Neuronal stem cell (in vitro differentiated cells): Measurements from ENCODE around the gene CD19.
"Not testable (repeated sequence)": the region's sequence is repeated elsewhere in the genome, so short reads cannot be mapped to it uniquely, and the experiment has no call there.

Experiments
- DNase-seq: peaks from one replicate; pipeline ENCODE4 v3.0.0-alpha.2; 2013; ENCODE audit warnings: low spot score
- H2AFZ ChIP-seq: one replicate; pipeline ENCODE4 v1.6.1; 2013; ENCODE audit warnings: mild to moderate bottlenecking, low read length, inconsistent platforms
- H2AK5ac ChIP-seq: 2 replicates; pipeline ENCODE4 v1.6.1; 2013; ENCODE audit warnings: low read depth, mild to moderate bottlenecking, inconsistent platforms, low read length, moderate library complexity, mixed read lengths
- H2BK120ac ChIP-seq: 2 replicates; pipeline ENCODE4 v1.6.1; 2013; ENCODE audit warnings: low read depth, mild to moderate bottlenecking, inconsistent platforms, low read length, moderate library complexity, mixed read lengths
- H2BK12ac ChIP-seq: one replicate; pipeline ENCODE4 v1.6.1; 2013; ENCODE audit warnings: low read length, inconsistent platforms
- H2BK15ac ChIP-seq: 2 replicates; pipeline ENCODE4 v1.6.1; 2013; ENCODE audit warnings: mild to moderate bottlenecking, low read length, inconsistent platforms, mixed read lengths
- H2BK5ac ChIP-seq: one replicate; pipeline ENCODE4 v1.6.1; 2013; ENCODE audit warnings: inconsistent platforms, mild to moderate bottlenecking, low read length, moderate library complexity
- H3K14ac ChIP-seq: one replicate; pipeline ENCODE4 v1.6.1; 2013; ENCODE audit warnings: low read length, inconsistent platforms
- H3K18ac ChIP-seq: 2 replicates; pipeline ENCODE4 v1.6.1; 2013; ENCODE audit warnings: low read length, inconsistent platforms
- H3K23ac ChIP-seq: 2 replicates; pipeline ENCODE4 v1.6.1; 2013; ENCODE audit warnings: low read depth, mild to moderate bottlenecking, mixed read lengths, low read length, inconsistent platforms; ENCODE audit not compliant: poor library complexity
- H3K27ac ChIP-seq: replicated peaks from 3 replicates; pipeline ENCODE4 v1.5.1; 2013; ENCODE audit warnings: low read length, inconsistent platforms
- H3K27me3 ChIP-seq, 3 experiments: 2 replicates each; pipeline ENCODE4 v1.6.1; 2013; ENCODE audit warnings: low read length in 3 of 3, mild to moderate bottlenecking in 2 of 3, inconsistent platforms in 1 of 3, low read depth in 1 of 3, mixed read lengths in 1 of 3, moderate library complexity in 1 of 3; ENCODE audit not compliant: control insufficient read depth in 3 of 3, insufficient read depth in 3 of 3
- H3K36me3 ChIP-seq, 2 donors: replicated peaks in 1 of 2; 2 replicates each; pipeline ENCODE4 v1.6.1; 2013; ENCODE audit warnings: low read length in 2 of 2; ENCODE audit not compliant: control insufficient read depth in 2 of 2, insufficient read depth in 2 of 2
- H3K4ac ChIP-seq: 2 replicates; pipeline ENCODE4 v1.6.1; 2013; ENCODE audit warnings: inconsistent platforms, mild to moderate bottlenecking, low read length, moderate library complexity
- H3K4me1 ChIP-seq, 2 donors: 1 replicate in 1 of 2; 2 replicates in 1 of 2; pipeline ENCODE4 v1.6.1; 2013; ENCODE audit warnings: low read length in 2 of 2, low read depth in 1 of 2; ENCODE audit not compliant: control insufficient read depth in 2 of 2, insufficient read depth in 1 of 2
- H3K4me2 ChIP-seq: one replicate; pipeline ENCODE4 v1.6.1; 2013; ENCODE audit warnings: mild to moderate bottlenecking, low read length, inconsistent platforms; ENCODE audit not compliant: insufficient read depth, poor library complexity, severe bottlenecking
- H3K4me3 ChIP-seq, 2 donors: 2 replicates each; pipeline ENCODE4 v1.5.1; 2013; ENCODE audit warnings: low read length in 2 of 2, mild to moderate bottlenecking in 2 of 2, inconsistent platforms in 1 of 2, moderate library complexity in 1 of 2
- H3K79me1 ChIP-seq: one replicate; pipeline ENCODE4 v1.6.1; 2013; ENCODE audit warnings: low read depth, mild to moderate bottlenecking, inconsistent platforms, low read length, moderate library complexity
- H3K9ac ChIP-seq: one replicate; pipeline ENCODE4 v1.6.1; 2013; ENCODE audit warnings: mild to moderate bottlenecking, low read depth, low read length, inconsistent platforms; ENCODE audit not compliant: poor library complexity
- H3K9me3 ChIP-seq, 2 donors: replicated peaks in 1 of 2; 2 replicates each; pipeline versions ENCODE3 to v1.6.1; 2013; ENCODE audit warnings: low read length in 2 of 2, mild to moderate bottlenecking in 2 of 2, inconsistent platforms in 1 of 2, low read depth in 1 of 2, mixed read lengths in 1 of 2, moderate library complexity in 1 of 2; ENCODE audit not compliant: control insufficient read depth in 2 of 2, insufficient read depth in 1 of 2
- H4K8ac ChIP-seq: one replicate; pipeline ENCODE4 v1.6.1; 2013; ENCODE audit warnings: low read depth, mild to moderate bottlenecking, inconsistent platforms, low read length, moderate library complexity
- H4K91ac ChIP-seq: one replicate; pipeline ENCODE4 v1.6.1; 2013; ENCODE audit warnings: low read length, low read depth, mild to moderate bottlenecking, inconsistent platforms; ENCODE audit not compliant: poor library complexity
- WGBS, 2 donors: extraction: QIAGEN DNeasy Blood & Tissue Kit; methylation state at CpG; one replicate each; pipeline ENCODE4 v1.1.7; 2013; ENCODE audit warnings: missing lambda C conversion rate in 2 of 2, mixed read lengths in 1 of 2; ENCODE audit not compliant: insufficient read length in 2 of 2, insufficient replicate concordance in 1 of 2; ENCODE audit errors: extremely low coverage in 2 of 2; 5-methylcytosine and 5-hydroxymethylcytosine counted together

The CD19 gene

DNA sequence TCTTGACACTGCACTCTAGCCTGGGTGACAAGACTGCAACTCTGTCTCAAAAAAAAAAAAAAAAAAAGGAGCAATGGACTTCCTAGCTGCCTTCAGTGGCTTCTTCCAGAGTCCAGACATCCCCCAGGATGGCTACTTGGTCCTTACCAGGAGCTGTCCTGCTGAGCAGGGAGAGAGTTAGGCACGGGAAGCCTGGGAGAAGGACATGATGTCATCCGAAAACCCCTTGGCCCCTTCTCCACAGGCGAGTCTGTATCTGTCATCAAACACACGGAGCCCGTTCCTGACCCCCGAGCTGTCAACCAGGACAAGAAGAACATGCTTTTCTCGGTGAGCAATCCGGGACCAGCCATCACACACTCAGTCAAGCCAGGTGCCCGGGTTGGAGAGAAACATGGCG, 44.8 kb upstream of the CD19 start:
- Histone ChIP-seq H3K27me3 (no peaks in the 10 kb centered on the region), H3K4me3 (no peak overlapping the region), H4K8ac (no peak overlapping the region), H2BK12ac (no peak overlapping the region), H4K91ac (no peak overlapping the region), H3K27ac (no peak overlapping the region), H3K4ac (no peak overlapping the region), H2BK5ac (no peak overlapping the region), H2BK15ac (no peak overlapping the region), H2AFZ (no peak overlapping the region), H3K18ac (no peak overlapping the region), H3K36me3 (peaks cover 0 to 12% of the 10 kb centered on the region in 2 donors), H3K4me2 (no peak overlapping the region), H3K14ac (no peak overlapping the region), H3K9ac (no peak overlapping the region), H3K9me3 (no peaks in the 10 kb centered on the region), H3K23ac (no peak overlapping the region), H3K4me1 (peaks cover 0 to 18% of the 10 kb centered on the region in 2 donors), H2AK5ac (peak overlapping the region; percentile 8), H2BK120ac (no peak overlapping the region), H3K79me1 (no peaks in the 10 kb centered on the region)
- no CpG with 5 or more reads among the region's 10 CpGs for WGBS, 2 donors
- DNase-seq, result no peak

DNA sequence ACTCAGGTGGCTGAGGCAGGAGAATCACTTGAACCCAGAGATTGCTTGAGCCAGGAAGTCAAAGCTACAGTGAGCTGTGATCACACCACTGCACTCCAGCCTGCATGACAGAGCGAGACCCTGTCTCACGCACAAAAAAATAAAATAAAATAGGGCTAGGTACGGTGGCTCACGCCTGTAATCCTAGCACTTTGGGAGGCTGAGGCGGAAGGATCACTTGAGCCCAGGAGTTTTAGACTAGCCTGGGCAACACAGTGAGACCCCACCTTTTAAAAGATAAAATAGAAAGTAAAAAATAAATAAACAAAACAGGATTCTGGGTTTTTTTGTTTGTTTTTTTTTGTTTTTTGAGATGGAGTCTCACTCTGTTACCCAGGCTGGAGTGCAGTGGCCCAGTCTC, 41.4 kb upstream of the CD19 start:
- H4K91ac ChIP-seq, H2BK15ac ChIP-seq, H3K27ac ChIP-seq, H3K9me3 ChIP-seq, H3K23ac ChIP-seq, H3K18ac ChIP-seq, H3K4me3 ChIP-seq, H3K9ac ChIP-seq, H3K14ac ChIP-seq, H3K79me1 ChIP-seq, H3K4ac ChIP-seq, H4K8ac ChIP-seq, H3K4me2 ChIP-seq, H2BK12ac ChIP-seq, DNase-seq, H2BK120ac ChIP-seq, H3K27me3 ChIP-seq, H2BK5ac ChIP-seq, H2AK5ac ChIP-seq, H2AFZ ChIP-seq, H3K4me1 ChIP-seq: not testable (repeated sequence)
- no CpG with 5 or more reads among the region's 5 CpGs for WGBS, 2 donors
- H3K36me3 ChIP-seq, result peaks cover 0 to 12% of the 10 kb centered on the region in 2 donors

GRCh38 chr16:28891964-28892890, 39.5 kb upstream of the CD19 start:
- Histone ChIP-seq H3K9ac (no peak overlapping the region), H3K79me1 (no peaks in the 10 kb centered on the region), H3K4me1 (no peaks in the 10 kb centered on the region), H2AFZ (no peak overlapping the region), H3K27me3 (no peaks in the 10 kb centered on the region), H3K4me2 (no peak overlapping the region), H3K18ac (no peak overlapping the region), H2BK12ac (no peak overlapping the region), H3K4ac (no peak overlapping the region), H4K8ac (no peak overlapping the region), H3K14ac (no peak overlapping the region), H3K36me3 (peaks cover 0 to 7% of the 10 kb centered on the region in 2 donors), H2BK15ac (no peak overlapping the region), H2BK5ac (no peak overlapping the region), H3K9me3 (no peaks in the 10 kb centered on the region), H4K91ac (no peak overlapping the region), H2AK5ac (no peak overlapping the region), H3K4me3 (no peak overlapping the region), H3K27ac (no peak overlapping the region), H2BK120ac (no peak overlapping the region), H3K23ac (no peak overlapping the region)
- DNase-seq, result no peak
- no CpG with 5 or more reads among the region's 14 CpGs for WGBS, 2 donors

- H2BK12ac ChIP-seq, result no peak overlapping the region
- no peaks in the 10 kb centered on the region for H3K4me1 ChIP-seq
- no peaks in the 10 kb centered on the region for H3K27me3 ChIP-seq
- no peak overlapping the region for H2BK15ac ChIP-seq
- no peak overlapping the region for H4K91ac ChIP-seq
- H3K9ac ChIP-seq, result no peak overlapping the region
- H2BK120ac ChIP-seq, result no peak overlapping the region
- H2BK5ac ChIP-seq, result no peak overlapping the region
- no peak overlapping the region for H3K27ac ChIP-seq
- H2AFZ ChIP-seq, result no peak overlapping the region
- no CpG with 5 or more reads among the region's 4 CpGs for WGBS, 2 donors
- no peak overlapping the region for H3K14ac ChIP-seq
- H3K79me1 ChIP-seq, result no peaks in the 10 kb centered on the region
- no peak overlapping the region for H3K23ac ChIP-seq
- H3K36me3 ChIP-seq, result peaks cover 4 to 10% of the 10 kb centered on the region in 2 donors
- H2AK5ac ChIP-seq, result no peak overlapping the region
- no peaks in the 10 kb centered on the region for H3K9me3 ChIP-seq
- H4K8ac ChIP-seq, result no peak overlapping the region
- H3K18ac ChIP-seq, result no peak overlapping the region
- H3K4ac ChIP-seq, result no peak overlapping the region
- DNase-seq, result no peak
- H3K4me3 ChIP-seq, result no peak overlapping the region
- no peak overlapping the region for H3K4me2 ChIP-seq
Observed at GRCh38 chr16:28893291-28893690, 38.5 kb upstream of the CD19 start.
